K562 (cell line): ENCODE measurements around the gene CYP4F11. TPM values are rescaled to one million over a fixed set of nuclear protein-coding genes. Genes with fewer than 3 reads are reported as not detected.

Source experiments
- ATAC-seq: fragments of 200-7000 bp; cut with Tn5 transposase; 3 replicates; pipeline ENCODE4 v1.9.1; 2020; ENCODE audit warnings: moderate library complexity
- BruUV-seq: library from RNA; stranded (reverse); fragments of 400-500 nt; replicated peaks from 2 replicates; lab custom pipeline; 2021; lab: Mats Ljungman, UMichigan
- CTCF ChIA-PET: fragments of 300-600 bp; formaldehyde crosslinking; extraction: SDS; loops from one replicate; lab custom pipeline; 2021; ENCODE audit warnings: low intra/inter-chr PET ratio; lab: Yijun Ruan, JAX
- POLR2A ChIA-PET: fragments of 300-600, 350-650 bp; sonication (Branson Sonifier 250); formaldehyde crosslinking; extraction: SDS; loops from one replicate; lab custom pipeline; 2021; ENCODE audit warnings: antibody characterized with exemption, inconsistent platforms; lab: Yijun Ruan, JAX
- DNase-seq, 4 experiments: peaks; one replicate each; pipeline versions ENCODE4 v3.0.0 to v3.0.0-alpha.2; 2011 to 2018; ENCODE audit warnings: low spot score in 3 of 4, mixed read lengths in 3 of 4; ENCODE audit errors: extremely low read depth in 1 of 4
- FAIRE-seq: peaks from 2 replicates; lab custom pipeline; 2011; peaks lifted over from hg19 to GRCh38; lab: Jason Lieb, UNC
- H2AFZ ChIP-seq: 2 replicates; pipeline ENCODE4 v1.6.0; 2011; ENCODE audit warnings: low read depth, low read length, control low read depth, inconsistent platforms
- H3K27ac ChIP-seq: fragments of 200-600 bp; 3 replicates; pipeline ENCODE4 v1.8.0; 2011; ENCODE audit warnings: low read depth, mild to moderate bottlenecking, control low read depth, inconsistent platforms, low read length, moderate library complexity, mixed read lengths; ENCODE audit errors: extremely low read depth
- H3K27me3 ChIP-seq, 2 experiments: fragments of 300-600 bp in 1 of 2; 2 replicates in 1 of 2; 3 replicates in 1 of 2; pipeline versions ENCODE4 v1.6.0 to v1.8.0; 2011; ENCODE audit warnings: inconsistent platforms in 2 of 2, low read length in 2 of 2, mild to moderate bottlenecking in 1 of 2, mixed read lengths in 1 of 2, moderate library complexity in 1 of 2; ENCODE audit not compliant: control insufficient read depth in 2 of 2, insufficient read depth in 2 of 2
- H3K36me3 ChIP-seq: fragments of 300-600 bp; 3 replicates; pipeline ENCODE4 v1.8.0; 2011; ENCODE audit warnings: mild to moderate bottlenecking, low read length, inconsistent platforms; ENCODE audit not compliant: control insufficient read depth, insufficient read depth
- H3K4me1 ChIP-seq, 2 experiments: fragments of 200-600 bp in 1 of 2; replicated peaks in 1 of 2; 2 replicates in 1 of 2; 3 replicates in 1 of 2; pipeline versions ENCODE4 v1.5.1 to v1.8.0; 2011; ENCODE audit warnings: inconsistent platforms in 2 of 2, low read length in 2 of 2, mild to moderate bottlenecking in 1 of 2, mixed read lengths in 1 of 2, moderate library complexity in 1 of 2; ENCODE audit not compliant: control insufficient read depth in 2 of 2, insufficient read depth in 2 of 2
- H3K4me2 ChIP-seq: 2 replicates; pipeline ENCODE4 v1.6.1; 2011; ENCODE audit warnings: low read length, control low read depth, inconsistent platforms, mixed read lengths; ENCODE audit not compliant: insufficient read depth
- H3K4me3 ChIP-seq: fragments of 200-600 bp; sonication (generic), shearing (Covaris generic); 2 replicates; pipeline ENCODE4 v1.5.1; 2016; ENCODE audit warnings: control low read depth, inconsistent platforms
- H3K79me2 ChIP-seq: fragments of 200-600 bp; 3 replicates; pipeline ENCODE4 v1.8.0; 2011; ENCODE audit warnings: low read length, inconsistent platforms; ENCODE audit not compliant: control insufficient read depth, insufficient read depth
- H3K9ac ChIP-seq, 2 experiments: 2 replicates each; pipeline versions ENCODE4 v1.6.0 to v1.6.1; 2011; ENCODE audit warnings: low read depth in 2 of 2, low read length in 2 of 2, control low read depth in 1 of 2, inconsistent platforms in 1 of 2, mild to moderate bottlenecking in 1 of 2, mixed read lengths in 1 of 2; ENCODE audit not compliant: insufficient read depth in 1 of 2
- H3K9me1 ChIP-seq: one replicate; pipeline ENCODE4 v1.6.0; 2011; ENCODE audit warnings: inconsistent platforms, mild to moderate bottlenecking, low read length, moderate library complexity; ENCODE audit not compliant: control insufficient read depth, insufficient read depth
- H3K9me3 ChIP-seq: replicated peaks from 2 replicates; pipeline ENCODE4 v1.5.1; 2011; ENCODE audit warnings: low read depth, low read length, inconsistent platforms; ENCODE audit not compliant: control insufficient read depth, insufficient read depth
- H4K20me1 ChIP-seq: replicated peaks from 2 replicates; pipeline ENCODE4 v1.6.1; 2011; ENCODE audit warnings: low read length, inconsistent platforms, mixed read lengths; ENCODE audit not compliant: control insufficient read depth, insufficient read depth
- CAMTA2 ChIP-seq: fragments of 250-450 bp; sonication (Bioruptor Pico); conservative IDR thresholded peaks from 2 replicates; pipeline ENCODE4 v1.5.1; 2022
- DPF2 ChIP-seq: fragments of 450-650 bp; IDR thresholded peaks from 2 replicates; pipeline ENCODE4 v1.6.1; 2016
- HMG20A ChIP-seq: fragments of 450-650 bp; formaldehyde crosslinking; conservative IDR thresholded peaks from 2 replicates; pipeline ENCODE4 v1.4.0; 2020; ENCODE audit warnings: mild to moderate bottlenecking, mixed read lengths
- IRF2 ChIP-seq: sonication (generic); formaldehyde crosslinking; IDR thresholded peaks from 2 replicates; pipeline ENCODE4 v1.8.1; 2022; ENCODE audit warnings: mild to moderate bottlenecking, missing genetic modification reagents
- RB1 ChIP-seq: fragments of 450-650 bp; IDR thresholded peaks from 2 replicates; pipeline ENCODE4 v1.6.1; 2017; ENCODE audit warnings: low read depth, mild to moderate bottlenecking
- ZFP36 ChIP-seq: fragments of 150-350 bp; IDR thresholded peaks from 2 replicates; pipeline ENCODE4 v1.6.1; 2018; ENCODE audit warnings: low read length, low read depth; ENCODE audit not compliant: partially characterized antibody
- WGBS: fragments of 100-300 bp; shearing (Covaris generic); methylation state at CpG from one replicate; pipeline ENCODE4 v1.1.6; 2016; ENCODE audit warnings: low coverage, mixed read lengths; ENCODE audit not compliant: insufficient coverage; ENCODE audit errors: missing lambda C conversion rate; 5-methylcytosine and 5-hydroxymethylcytosine counted together
- in situ Hi-C: fragments of 300-500 bp; cut with MboI; formaldehyde crosslinking; loops from 4 replicates; pipeline ENCODE4 v1.15.0; 2018; ENCODE audit warnings: inconsistent platforms, mixed read lengths
- intact Hi-C: fragments of 100-400 bp; cut with micrococcal nuclease; formaldehyde crosslinking; loops from 2 replicates; pipeline ENCODE4 v1.14.2; 2022
- polyA plus RNA-seq, 8 experiments: library from polyadenylated mRNA; depleted of rRNA in 4 of 8; stranded (reverse) in 5 of 8; unstranded in 3 of 8; fragments of >200 nt; fragmentation: Nextera tagmentation in 2 of 8; fragmentation: Illumina TruSeq in 1 of 8; extraction: Ambion mirVana in 2 of 8; extraction: Trizol in 1 of 8; gene quantifications; 2 replicates each; pipeline versions ENCODE4 v1.2.1 to v1.2.3, GENCODE V29; 2011 to 2014; ENCODE audit warnings: inconsistent platforms in 1 of 8, missing spikeins in 1 of 8
- total RNA-seq, 7 experiments: library from RNA; depleted of rRNA in 6 of 7; stranded (reverse); fragments of >200 nt in 6 of 7; fragmentation: Illumina TruSeq in 2 of 7; extraction: Trizol in 2 of 7; gene quantifications; 2 replicates each; pipeline versions ENCODE4 v1.2.1 to v1.2.3, GENCODE V29; 2011 to 2021; ENCODE audit warnings: low replicate concordance in 1 of 7
- TF ChIP-seq, protein P1 (sequence below): fragments of 450-650 bp; IDR thresholded peaks from 2 replicates; pipeline ENCODE4 v1.6.1; 2017; ENCODE audit warnings: mild to moderate bottlenecking, moderate library complexity

The CYP4F11 gene
- total and polyA plus RNA-seq, 9 of the 15 experiments (the other 6 are each of a cell fraction or from before 2014, with no cell fraction given), result 0.03 TPM; not detected in 8

DNA sequence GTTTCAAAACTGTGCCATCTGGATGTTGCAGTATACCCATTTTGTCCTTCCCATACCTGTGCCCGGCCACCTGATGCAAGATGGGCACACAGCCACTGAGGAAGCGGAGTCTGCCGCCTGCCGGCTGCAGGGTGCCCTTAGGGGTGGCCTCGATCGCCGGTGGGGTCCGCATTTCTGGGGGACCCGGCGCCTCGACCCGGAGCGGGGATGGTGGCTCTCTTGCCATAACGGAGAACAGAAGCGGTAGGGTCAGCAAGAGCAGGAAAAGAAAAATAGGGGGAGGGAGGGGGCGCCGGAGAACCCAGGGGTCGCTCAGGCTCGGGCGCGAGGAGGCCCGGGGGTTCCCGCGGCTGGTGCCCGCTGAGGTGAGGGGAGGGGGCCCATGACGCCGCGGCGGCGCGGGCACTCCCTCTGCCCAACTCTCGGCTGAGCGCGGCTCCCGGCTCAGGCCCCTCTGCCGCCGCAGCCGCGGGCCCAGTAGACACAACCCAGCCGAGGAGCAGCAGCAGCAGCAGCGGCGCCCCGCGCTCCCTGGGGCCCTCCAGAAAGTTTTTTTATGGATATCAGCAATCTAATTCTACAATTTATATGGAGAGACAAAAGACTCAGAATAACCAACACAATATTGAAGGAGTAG lies 22.6 kb downstream of the CYP4F11 start:
- in situ Hi-C loops (no loop called here), intact Hi-C loops (no loop called here)
- no peak overlapping the region for H2AFZ ChIP-seq
- no peaks in the 10 kb centered on the region for H3K36me3 ChIP-seq
- no peaks in the 10 kb centered on the region for H3K79me2 ChIP-seq
- H3K9ac ChIP-seq, result no peak overlapping the region; a peak in 1 of 4 replicates
- H3K4me2 ChIP-seq, result no peak overlapping the region
- no peaks in the 10 kb centered on the region for H3K9me3 ChIP-seq
- no peaks in the 10 kb centered on the region for H4K20me1 ChIP-seq
- CTCF ChIA-PET, result no interaction called here
- no peak for FAIRE-seq
- no peaks in the 10 kb centered on the region for H3K9me1 ChIP-seq
- no peak for DNase-seq
- H3K4me1 ChIP-seq, result peaks cover 0 to 6% of the 10 kb centered on the region in 2 experiments; a peak in 2 of 5 replicates
- WGBS, result under 1% methylated on average over 28 of the region's 44 CpGs
- no peak overlapping the region for H3K27ac ChIP-seq
- no peak for ATAC-seq
- H3K27me3 ChIP-seq, result peaks cover 3 to 10% of the 10 kb centered on the region in 2 experiments; a peak in 3 of 5 replicates
- POLR2A ChIA-PET, result interaction anchor here (0.9 kb wide), 1 partner anchor 12 kb away, joined by 3 read pairs; no protein-coding TSS in a partner anchor
- BruUV-seq, result no TSS peak
- TF ChIP-seq IRF2 (CRISPR knock-in tag), result no peak
- TF ChIP-seq ZFP36, result no peak
- TF ChIP-seq HMG20A, result no peak
- no peak for TF ChIP-seq DPF2
- TF ChIP-seq CAMTA2, result no peak
- no peak for TF ChIP-seq RB1
- TF ChIP-seq, protein P1, sequence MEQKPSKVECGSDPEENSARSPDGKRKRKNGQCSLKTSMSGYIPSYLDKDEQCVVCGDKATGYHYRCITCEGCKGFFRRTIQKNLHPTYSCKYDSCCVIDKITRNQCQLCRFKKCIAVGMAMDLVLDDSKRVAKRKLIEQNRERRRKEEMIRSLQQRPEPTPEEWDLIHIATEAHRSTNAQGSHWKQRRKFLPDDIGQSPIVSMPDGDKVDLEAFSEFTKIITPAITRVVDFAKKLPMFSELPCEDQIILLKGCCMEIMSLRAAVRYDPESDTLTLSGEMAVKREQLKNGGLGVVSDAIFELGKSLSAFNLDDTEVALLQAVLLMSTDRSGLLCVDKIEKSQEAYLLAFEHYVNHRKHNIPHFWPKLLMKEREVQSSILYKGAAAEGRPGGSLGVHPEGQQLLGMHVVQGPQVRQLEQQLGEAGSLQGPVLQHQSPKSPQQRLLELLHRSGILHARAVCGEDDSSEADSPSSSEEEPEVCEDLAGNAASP, result no peak
- H3K4me3 ChIP-seq, result no peak overlapping the region
